NCI-H146 treated with DMSO at 0.1 percent for 48 hours (cell line): ENCODE measurements around the gene PCSK4.
"Not testable (repeated sequence)": the region's sequence is repeated elsewhere in the genome, so short reads cannot be mapped to it uniquely, and the experiment has no call there.

ENCODE experiments used
- DNase-seq: peaks from one replicate; lab custom pipeline; 2025; ENCODE audit not compliant: unreplicated experiment; lab: John Stamatoyannopoulos, UW

The PCSK4 gene

GRCh38 chr19:1490311-1491113 lies at the start of gene PCSK4:
Gene PCSK4, minus strand, starts transcription at chr19:1490350. Its CDS starts 4 bp downstream, at chr19:1490346.
- peak; percentile 94 for DNase-seq

DNA sequence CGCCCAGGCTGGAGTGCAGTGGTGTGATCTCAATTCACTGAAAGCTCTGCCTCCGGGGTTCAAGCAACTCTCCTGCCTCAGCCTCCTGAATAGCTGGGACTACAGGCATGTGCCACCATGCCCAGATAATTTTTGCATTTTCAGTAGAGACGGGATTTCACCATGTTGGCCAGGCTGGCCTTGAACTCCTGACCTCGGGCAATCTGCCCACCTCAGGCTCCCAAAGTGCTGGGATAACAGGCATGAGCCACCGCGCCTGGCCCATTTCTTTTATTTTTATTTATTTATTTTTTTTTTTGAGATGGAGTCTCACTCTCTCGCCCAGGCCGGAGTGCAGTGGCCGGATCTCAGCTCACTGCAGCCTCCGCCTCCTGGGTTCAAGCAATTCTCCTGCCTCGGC lies 49.6 kb upstream of the PCSK4 start:
- DNase-seq, result not testable (repeated sequence)

GRCh38 chr19:1538978-1539377 lies 48.8 kb upstream of the PCSK4 start:
- DNase-seq, result no peak

DNA sequence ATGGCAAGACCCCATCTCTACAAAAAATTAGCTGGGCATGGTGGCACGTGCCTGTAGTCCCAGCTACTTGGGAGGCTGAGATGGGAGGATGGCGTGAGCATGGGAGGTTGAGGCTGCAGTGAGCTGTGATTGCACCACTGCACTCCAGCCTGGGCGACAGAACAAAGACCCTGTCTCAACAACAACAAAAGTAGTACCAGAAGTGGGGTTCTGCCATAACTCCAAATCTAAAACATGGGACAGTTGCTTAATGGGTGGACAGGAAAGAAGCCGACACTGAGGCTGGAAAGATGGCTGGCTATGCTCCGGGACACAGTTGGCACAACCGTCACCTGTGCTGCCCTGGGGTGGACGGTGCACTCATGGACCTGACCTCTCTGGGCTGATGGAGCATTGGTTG lies 45.5 kb upstream of the PCSK4 start:
- not testable (repeated sequence) for DNase-seq

DNA sequence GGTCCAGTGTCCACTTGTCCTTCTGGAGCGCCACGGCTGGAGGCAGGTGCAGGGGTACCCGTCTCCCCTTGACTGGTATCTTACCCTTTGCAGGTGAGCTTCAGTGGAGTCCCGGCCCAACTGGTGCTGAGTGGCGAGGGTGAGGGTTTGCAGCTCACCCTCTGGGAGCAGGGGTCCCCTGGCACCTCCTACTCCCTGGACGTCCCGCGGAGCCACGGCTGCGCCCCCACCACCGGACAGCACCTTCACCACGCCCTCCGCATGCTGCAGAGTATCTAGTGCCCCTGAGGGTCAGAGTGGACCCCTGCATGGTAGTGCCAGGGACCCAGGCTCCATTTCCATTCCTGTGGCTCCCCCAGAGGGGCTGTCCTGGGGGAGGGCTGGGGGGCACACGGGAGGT lies 44.8 kb upstream of the PCSK4 start:
- DNase-seq, result no peak

- no peak for DNase-seq
Measured at GRCh38 chr19:1533510-1534150, 43.5 kb upstream of the PCSK4 start.

DNA sequence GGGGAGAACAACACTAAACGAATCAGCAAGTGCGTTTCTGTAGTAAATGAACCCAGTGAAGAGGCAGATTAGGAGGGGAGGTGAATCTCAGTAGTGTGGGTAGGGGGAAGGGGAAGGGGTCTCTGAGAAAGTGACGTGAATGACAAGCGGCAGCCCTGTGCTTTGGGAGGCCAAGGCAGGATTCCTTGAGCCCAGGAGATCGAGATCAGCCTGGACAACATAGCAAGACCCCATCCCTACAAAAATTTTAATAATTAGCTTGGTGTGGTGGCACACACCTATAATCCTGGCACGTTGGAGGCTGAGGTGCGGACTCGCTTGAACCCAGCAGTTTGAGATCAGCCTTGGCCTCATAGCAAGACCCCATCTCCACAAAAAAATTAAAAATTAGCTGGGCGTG lies 41.9 kb upstream of the PCSK4 start:
- DNase-seq, result no peak

DNA sequence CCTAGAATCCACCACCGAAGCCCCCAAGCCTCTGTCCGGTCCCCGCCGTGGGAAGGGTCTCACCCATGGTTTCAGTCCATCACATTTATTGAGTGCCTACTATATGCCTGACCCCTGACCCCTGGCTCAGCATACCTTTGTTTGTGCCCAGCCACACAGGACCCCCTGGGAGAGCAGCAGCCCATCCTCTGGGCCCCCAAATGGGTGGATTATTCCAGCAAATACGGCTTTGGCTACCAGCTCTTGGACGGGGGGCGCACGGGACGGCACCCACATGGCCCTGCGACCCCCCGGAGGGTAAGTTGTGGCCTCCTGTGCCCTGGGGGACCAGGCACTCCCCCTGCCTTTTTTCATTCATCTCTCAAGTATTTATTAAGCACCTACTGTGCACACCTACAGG lies 41.4 kb upstream of the PCSK4 start:
- no peak for DNase-seq

- DNase-seq, result not testable (repeated sequence)
Measured at GRCh38 chr19:1530856-1531255, 40.7 kb upstream of the PCSK4 start.

DNA sequence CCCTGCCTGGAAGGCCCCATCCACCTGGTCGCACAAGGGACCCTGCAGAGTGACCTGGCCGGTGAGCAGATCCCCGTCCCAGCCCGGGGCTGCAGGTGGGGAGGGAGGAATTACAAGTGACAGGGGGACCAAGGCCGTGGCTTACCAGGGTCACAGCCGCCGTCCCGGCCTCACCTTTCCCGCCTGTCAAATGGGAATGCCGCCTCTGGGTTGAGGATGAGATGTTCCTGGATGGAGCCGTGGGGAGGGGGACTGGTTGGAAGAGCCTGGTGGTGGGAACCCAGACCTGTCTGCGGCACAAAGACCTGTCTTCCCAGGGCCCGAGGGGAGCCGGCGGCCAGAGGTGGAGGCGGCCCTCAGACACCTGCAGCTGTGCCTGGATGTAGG lies 39.3 kb upstream of the PCSK4 start:
- no peak for DNase-seq

- DNase-seq, result no peak
Measured at GRCh38 chr19:1528596-1529429, 38.7 kb upstream of the PCSK4 start.

DNA sequence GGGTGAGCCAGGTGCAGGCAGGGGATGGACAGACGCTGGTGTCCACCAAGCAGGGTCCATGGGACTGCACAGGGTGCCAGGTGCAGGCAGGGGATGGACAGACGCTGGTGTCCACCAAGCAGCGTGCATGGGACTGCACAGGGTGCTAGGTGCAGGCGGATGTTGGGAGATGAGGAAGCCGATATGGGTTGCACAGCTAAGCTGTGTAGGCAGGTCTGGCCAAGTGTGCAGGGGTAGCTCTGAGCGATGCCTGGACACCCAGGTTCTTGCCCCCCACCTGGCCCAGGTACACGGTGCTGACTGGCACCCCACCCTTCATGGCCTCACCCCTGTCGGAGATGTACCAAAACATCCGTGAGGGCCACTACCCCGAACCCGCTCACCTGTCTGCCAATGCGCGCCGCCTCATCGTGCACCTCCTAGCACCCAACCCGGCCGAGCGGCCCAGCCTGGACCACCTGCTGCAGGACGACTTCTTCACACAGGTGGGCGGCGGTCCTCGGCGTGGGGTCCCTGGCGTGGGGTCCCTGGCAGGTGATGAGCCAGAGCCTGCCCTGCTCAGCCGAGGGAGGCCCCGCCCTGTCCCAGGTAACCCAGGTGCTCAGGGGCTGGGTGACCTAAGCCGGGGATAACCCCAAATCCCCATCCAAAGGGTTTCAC lies 37.6 kb upstream of the PCSK4 start:
- no peak for DNase-seq

GRCh38 chr19:1526979-1527649 lies 37.0 kb upstream of the PCSK4 start:
- no peak for DNase-seq

- DNase-seq, result no peak
Measured at GRCh38 chr19:1526066-1526778, 36.1 kb upstream of the PCSK4 start.

DNA sequence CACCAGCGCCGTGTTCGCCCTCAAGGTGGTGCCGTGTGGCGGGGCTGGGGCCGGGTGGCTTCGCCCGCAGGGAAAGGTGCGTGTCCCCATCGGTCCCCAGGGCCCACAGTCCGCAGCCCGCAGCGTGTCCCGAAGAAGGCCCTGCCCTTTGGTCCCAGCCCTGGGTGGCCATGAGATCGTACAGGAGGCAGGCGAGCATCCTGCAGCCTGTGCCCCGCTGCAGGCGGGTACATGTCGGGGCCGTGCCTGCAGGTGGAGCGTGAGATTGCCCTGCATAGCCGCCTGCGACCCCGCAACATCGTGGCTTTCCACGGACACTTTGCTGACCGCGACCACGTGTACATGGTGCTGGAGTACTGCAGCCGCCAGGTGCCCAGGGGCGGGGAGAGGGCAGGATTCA lies 35.2 kb upstream of the PCSK4 start:
- DNase-seq, result no peak

GRCh38 chr19:1524972-1525325 lies 34.8 kb upstream of the PCSK4 start:
- DNase-seq, result no peak

GRCh38 chr19:1524287-1524971 lies 34.3 kb upstream of the PCSK4 start:
- no peak for DNase-seq

DNA sequence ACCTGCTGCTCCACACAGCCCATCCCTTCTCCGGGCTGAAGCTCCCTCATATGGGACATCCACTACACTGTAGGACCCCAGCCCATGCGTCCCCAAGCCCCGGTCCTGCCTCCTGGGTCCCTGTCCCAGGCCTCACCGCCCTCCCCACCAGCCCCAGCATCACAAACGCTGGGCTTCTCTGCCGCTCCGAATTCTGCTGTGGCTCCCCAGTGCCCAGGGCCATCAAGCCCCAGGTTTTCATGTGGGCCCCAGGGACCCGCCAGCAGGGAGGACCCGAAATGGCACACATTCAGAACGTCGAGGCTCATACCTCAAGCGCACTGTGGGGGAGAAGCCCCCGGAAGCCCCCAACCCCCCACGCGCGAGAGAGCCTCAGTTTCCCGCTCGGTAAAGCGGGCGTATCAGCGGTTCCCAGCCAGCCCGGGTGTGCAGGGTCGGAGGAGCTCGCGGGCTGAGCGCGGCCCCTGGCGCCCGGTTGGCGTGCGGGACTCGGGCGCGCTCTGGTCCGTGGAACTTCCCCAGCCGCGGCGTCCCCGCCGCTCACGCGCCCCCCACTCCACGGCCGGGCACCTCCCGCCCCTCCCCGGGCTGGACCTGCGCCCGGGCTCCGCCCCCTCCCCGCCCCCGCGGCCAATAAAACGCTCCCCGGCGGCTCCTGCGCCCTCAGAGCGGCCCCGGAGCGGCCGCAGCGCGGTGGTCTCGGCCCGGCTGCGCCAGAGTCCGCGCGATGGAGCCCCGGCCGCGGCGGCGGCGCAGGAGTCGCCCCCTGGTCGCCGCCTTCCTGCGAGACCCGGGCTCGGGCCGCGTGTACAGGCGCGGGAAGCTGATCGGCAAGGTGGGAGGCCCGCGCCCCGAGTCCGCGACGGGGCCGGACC lies 33.5 kb upstream of the PCSK4 start, which contains the start of gene PLK5:
Gene PLK5 (plus strand): TSS at position 666 of the 875 bp plus-strand sequence. CDS start 2,920 bp downstream, outside the sequence.
- DNase-seq, result no peak
